ENCODE data around the gene PHF14.

DNA sequence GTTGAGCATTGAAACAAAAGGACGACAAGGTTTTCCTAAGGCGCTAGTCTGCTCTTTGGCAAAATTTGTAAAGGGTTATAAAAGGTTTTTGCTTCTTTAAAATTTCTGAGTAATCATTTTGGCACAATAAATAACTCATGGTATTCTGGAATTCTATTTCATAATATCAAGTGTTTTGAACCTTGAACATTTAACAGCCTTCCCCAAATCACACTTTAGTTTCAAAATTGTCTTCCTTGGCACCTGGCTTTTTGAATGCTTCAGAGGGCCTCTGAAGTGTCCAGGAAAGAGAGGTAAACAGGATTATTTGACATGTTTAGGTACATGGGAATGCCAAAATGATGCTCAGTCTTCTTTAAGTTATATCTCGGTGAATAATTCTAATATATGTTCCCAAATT lies 220.8 kb downstream of the PHF14 start:
- TF ChIP-seq EZH2 (optimal IDR thresholded peaks at IDR 0.05; ENCODE audit: low read depth, low read length): no peak
- TF ChIP-seq, protein P1, sequence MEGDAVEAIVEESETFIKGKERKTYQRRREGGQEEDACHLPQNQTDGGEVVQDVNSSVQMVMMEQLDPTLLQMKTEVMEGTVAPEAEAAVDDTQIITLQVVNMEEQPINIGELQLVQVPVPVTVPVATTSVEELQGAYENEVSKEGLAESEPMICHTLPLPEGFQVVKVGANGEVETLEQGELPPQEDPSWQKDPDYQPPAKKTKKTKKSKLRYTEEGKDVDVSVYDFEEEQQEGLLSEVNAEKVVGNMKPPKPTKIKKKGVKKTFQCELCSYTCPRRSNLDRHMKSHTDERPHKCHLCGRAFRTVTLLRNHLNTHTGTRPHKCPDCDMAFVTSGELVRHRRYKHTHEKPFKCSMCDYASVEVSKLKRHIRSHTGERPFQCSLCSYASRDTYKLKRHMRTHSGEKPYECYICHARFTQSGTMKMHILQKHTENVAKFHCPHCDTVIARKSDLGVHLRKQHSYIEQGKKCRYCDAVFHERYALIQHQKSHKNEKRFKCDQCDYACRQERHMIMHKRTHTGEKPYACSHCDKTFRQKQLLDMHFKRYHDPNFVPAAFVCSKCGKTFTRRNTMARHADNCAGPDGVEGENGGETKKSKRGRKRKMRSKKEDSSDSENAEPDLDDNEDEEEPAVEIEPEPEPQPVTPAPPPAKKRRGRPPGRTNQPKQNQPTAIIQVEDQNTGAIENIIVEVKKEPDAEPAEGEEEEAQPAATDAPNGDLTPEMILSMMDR (IDR thresholded peaks at IDR 0.05; ENCODE audit: low read length): no peak

Measured in MM.1S (cell line).